Measurements from ENCODE around the gene DSE.

The DSE gene

DNA sequence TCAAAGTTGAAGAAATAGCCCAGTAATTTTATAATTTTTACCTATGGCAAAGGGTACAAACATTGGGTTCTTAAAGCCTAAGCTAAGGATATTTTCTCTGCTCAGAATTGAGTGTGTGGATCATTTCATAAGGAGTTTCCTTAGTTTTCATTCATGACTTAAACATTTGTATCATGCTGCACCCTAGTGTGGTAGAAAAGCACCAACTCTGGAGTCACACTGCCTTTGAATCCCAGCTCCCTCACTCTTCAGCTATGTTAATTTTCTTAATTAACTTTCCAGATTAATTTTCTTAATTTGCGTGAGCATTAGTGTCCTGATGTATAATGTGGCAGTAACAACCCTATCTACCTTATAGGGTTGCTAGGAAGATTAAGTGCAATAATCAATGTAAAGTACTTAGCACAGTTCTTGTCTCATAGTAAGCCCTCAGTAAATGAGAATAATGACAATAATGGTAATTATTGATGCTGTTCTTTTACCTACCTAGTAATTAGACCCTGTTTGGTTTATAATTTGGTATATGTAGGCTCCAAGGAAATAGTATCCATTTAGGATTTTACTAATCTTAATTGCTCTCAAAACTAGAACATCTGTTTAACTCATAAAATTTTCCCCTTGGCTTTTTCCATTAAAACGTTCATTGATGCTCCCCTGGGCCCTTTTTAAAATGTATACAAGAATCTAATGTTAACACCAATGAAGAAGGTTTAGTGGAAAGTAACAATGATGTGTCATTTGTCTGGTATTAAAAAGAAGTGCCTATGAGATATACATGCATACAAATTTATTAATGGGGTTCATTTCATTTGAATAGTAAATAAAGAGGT lies 31.6 kb downstream of the DSE start:
- H3K9ac ChIP-seq (ENCODE audit: low read depth, low read length), result no peak overlapping the region
- H3K4me1 ChIP-seq (ENCODE audit: control insufficient read depth, insufficient read depth, low read length), result peaks cover 65% of the 10 kb centered on the region
- no peaks in the 10 kb centered on the region for H3K27me3 ChIP-seq (ENCODE audit: control insufficient read depth, insufficient read depth, low read length)
- no peaks in the 10 kb centered on the region for H3K9me3 ChIP-seq (replicated peaks; ENCODE audit: low read length)
- H3K36me3 ChIP-seq (ENCODE audit: insufficient read depth, low read length), result peaks cover 5% of the 10 kb centered on the region
- H3K4me2 ChIP-seq (ENCODE audit: low read length), result no peak overlapping the region
- H3K4me3 ChIP-seq (ENCODE audit: low read length), result no peak overlapping the region

DNA sequence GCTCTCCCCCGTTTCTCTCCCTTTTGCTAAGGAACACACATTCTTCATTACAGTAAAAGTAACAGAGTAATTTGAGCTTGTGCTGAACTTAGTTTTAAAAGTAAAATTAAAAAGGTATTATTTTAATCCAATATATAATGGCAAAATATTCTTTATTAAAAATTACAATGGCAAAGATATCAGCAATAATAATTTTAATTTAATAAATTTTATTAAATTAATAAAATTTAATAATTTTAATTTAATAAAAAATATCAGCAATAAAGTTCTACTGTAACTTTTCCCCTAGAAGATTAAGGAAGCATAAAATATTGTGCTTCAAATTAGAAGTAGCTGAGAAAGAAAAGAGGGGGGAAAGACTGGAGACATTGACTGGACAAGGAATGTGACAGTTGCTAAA lies 32.5 kb downstream of the DSE start:
- Histone ChIP-seq H3K4me2 (ENCODE audit: low read length) (no peak overlapping the region), H3K4me1 (ENCODE audit: control insufficient read depth, insufficient read depth, low read length) (peaks cover 56% of the 10 kb centered on the region), H3K9me3 (replicated peaks; ENCODE audit: low read length) (no peaks in the 10 kb centered on the region), H3K9ac (ENCODE audit: low read depth, low read length) (no peak overlapping the region), H3K4me3 (ENCODE audit: low read length) (no peak overlapping the region), H3K36me3 (ENCODE audit: insufficient read depth, low read length) (peaks cover 5% of the 10 kb centered on the region), H3K27me3 (ENCODE audit: control insufficient read depth, insufficient read depth, low read length) (no peaks in the 10 kb centered on the region)

DNA sequence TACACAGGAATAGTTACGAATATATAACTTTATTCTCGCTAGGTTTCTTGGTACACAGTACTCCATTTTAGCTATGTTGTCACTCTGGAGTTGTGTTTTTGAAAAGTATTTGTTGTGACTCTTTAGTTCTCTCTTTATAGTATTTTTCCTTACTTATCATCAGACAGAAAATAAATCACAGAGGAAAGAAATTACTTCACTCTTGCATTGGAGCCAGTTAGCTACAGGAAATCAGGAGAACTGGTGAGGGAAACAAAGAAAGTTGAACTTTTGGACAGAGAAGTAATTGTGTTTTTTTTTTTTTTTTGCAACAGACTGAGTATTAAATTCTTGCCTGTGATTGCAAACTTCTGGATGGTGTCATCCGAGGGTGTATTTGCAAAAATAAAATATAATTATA lies 33.9 kb downstream of the DSE start:
- Histone ChIP-seq H3K9ac (ENCODE audit: low read depth, low read length) (no peak overlapping the region), H3K4me3 (ENCODE audit: low read length) (no peak overlapping the region), H3K4me2 (ENCODE audit: low read length) (no peak overlapping the region), H3K9me3 (replicated peaks; ENCODE audit: low read length) (no peaks in the 10 kb centered on the region), H3K27me3 (ENCODE audit: control insufficient read depth, insufficient read depth, low read length) (no peaks in the 10 kb centered on the region), H3K4me1 (ENCODE audit: control insufficient read depth, insufficient read depth, low read length) (peaks cover 41% of the 10 kb centered on the region), H3K36me3 (ENCODE audit: insufficient read depth, low read length) (no peaks in the 10 kb centered on the region)

DNA sequence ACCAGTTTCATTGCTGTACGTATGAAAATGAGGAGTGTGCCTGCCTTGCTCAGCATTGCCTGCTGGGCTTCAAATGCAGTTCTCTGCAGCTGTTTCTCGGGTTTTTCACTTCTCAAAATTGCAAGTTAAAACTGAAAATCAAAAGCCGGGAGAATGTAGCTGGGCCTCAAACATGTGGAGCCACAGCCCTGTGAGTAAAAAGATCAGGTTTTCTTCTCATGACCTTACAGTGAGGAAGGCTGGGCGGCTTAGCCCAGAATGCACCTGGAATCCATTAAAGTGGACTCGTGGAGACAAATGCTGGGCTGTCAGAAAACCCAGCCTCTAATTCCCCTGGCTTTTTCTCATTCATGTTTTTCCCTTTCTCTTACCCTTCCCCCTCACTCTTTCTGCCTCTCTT lies 34.4 kb downstream of the DSE start:
- Histone ChIP-seq H3K9ac (ENCODE audit: low read depth, low read length) (no peak overlapping the region), H3K4me3 (ENCODE audit: low read length) (no peak overlapping the region), H3K4me1 (ENCODE audit: control insufficient read depth, insufficient read depth, low read length) (peaks cover 38% of the 10 kb centered on the region), H3K4me2 (ENCODE audit: low read length) (no peak overlapping the region), H3K9me3 (replicated peaks; ENCODE audit: low read length) (no peaks in the 10 kb centered on the region), H3K36me3 (ENCODE audit: insufficient read depth, low read length) (no peaks in the 10 kb centered on the region), H3K27me3 (ENCODE audit: control insufficient read depth, insufficient read depth, low read length) (no peaks in the 10 kb centered on the region)

DNA sequence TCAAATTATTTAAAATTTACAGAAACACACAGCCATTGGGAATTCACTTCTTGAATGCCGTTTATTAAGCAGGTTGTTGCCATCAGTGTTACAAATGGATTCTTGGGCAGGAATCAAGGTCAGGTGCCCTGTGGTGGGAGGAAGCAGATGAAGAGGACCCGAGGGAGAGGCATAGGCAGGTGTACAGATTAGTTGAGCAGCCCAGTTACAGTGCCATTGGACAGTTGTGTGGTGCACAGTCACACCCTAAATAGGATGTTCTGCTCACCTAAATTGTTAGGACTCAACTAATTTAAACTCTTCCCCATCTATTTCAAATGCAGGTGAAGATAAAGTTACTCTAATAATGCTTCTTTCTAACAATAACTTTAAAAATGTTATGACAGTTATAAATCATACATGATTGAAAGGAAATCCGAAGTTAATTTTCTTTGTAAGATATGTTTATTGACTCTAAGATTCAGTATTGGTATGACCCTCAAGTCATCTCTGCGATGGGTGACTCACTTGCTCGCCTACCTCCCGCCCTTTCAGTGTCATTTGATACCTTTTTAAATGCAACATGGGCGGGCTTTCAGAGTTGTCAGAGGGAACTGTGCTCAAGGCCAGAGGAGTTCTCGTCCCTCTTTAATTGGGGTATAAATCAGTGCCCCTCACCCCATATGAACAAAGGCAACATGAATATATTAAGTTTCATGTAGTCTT lies 35.1 kb downstream of the DSE start:
- Histone ChIP-seq H3K4me1 (ENCODE audit: control insufficient read depth, insufficient read depth, low read length) (peaks cover 40% of the 10 kb centered on the region), H3K27me3 (ENCODE audit: control insufficient read depth, insufficient read depth, low read length) (no peaks in the 10 kb centered on the region), H3K36me3 (ENCODE audit: insufficient read depth, low read length) (no peaks in the 10 kb centered on the region), H3K4me2 (ENCODE audit: low read length) (peak overlapping the region; percentile 13), H3K4me3 (ENCODE audit: low read length) (no peak overlapping the region), H3K9me3 (replicated peaks; ENCODE audit: low read length) (no peaks in the 10 kb centered on the region), H3K9ac (ENCODE audit: low read depth, low read length) (no peak overlapping the region)

DNA sequence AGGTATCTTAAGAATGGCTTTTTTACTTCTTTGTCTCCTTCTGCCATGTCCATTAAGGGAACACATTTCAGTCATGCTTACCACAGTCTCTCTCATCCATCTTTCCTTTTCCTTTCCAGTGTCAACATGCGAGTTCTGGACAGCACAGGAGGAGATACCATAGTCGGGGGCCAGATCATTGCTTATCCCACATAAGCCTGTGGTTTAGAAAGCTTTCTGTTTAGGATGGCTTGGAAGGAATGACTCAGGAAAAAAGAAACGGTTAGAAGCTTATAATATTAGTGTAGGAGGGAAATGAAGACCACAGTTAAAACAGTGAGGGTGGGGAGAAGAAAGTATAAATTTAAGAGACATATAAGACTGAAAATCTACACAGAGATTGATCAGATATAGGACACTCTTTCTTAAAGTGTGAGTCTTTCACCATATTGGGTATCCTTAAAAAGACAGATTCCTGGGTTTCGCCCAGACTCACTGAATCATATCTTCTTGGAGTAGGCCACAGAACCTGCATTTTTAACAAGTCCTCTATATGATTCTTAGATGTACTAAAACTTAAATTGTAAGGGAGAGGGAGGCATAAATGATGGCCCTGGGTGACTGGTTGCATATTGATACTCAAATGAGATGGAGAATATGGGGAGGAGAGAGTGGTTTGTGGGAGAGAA lies 36.1 kb downstream of the DSE start:
- peak overlapping the region; percentile 9 for H3K4me2 ChIP-seq (ENCODE audit: low read length)
- H3K9ac ChIP-seq (ENCODE audit: low read depth, low read length), result no peak overlapping the region
- H3K36me3 ChIP-seq (ENCODE audit: insufficient read depth, low read length), result no peaks in the 10 kb centered on the region
- H3K4me3 ChIP-seq (ENCODE audit: low read length), result no peak overlapping the region
- no peaks in the 10 kb centered on the region for H3K9me3 ChIP-seq (replicated peaks; ENCODE audit: low read length)
- H3K27me3 ChIP-seq (ENCODE audit: control insufficient read depth, insufficient read depth, low read length), result no peaks in the 10 kb centered on the region
- peaks cover 50% of the 10 kb centered on the region for H3K4me1 ChIP-seq (ENCODE audit: control insufficient read depth, insufficient read depth, low read length)

DNA sequence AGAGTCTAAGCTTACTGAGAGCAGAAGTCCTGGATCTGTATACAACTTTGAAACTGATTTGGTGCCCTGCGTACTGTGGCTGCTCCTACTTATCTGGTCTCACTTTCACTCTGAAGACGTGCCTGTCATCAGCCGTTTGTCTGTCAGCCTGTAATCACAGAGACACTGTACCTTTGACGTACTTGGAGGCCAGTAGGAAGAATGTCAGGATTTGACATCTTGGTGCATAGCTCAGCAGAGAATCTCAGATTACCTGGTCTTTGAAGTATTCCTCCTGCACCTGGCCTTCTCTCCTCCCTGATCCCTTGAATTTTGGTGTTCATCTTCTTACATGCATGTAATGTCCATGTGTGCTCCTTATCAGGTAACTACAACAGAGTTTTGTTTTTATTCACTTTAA lies 37.7 kb downstream of the DSE start:
- H3K9me3 ChIP-seq (replicated peaks; ENCODE audit: low read length), result no peaks in the 10 kb centered on the region
- H3K4me1 ChIP-seq (ENCODE audit: control insufficient read depth, insufficient read depth, low read length), result peaks cover 59% of the 10 kb centered on the region
- no peak overlapping the region for H3K4me3 ChIP-seq (ENCODE audit: low read length)
- H3K27me3 ChIP-seq (ENCODE audit: control insufficient read depth, insufficient read depth, low read length), result no peaks in the 10 kb centered on the region
- H3K36me3 ChIP-seq (ENCODE audit: insufficient read depth, low read length), result no peaks in the 10 kb centered on the region
- no peak overlapping the region for H3K9ac ChIP-seq (ENCODE audit: low read depth, low read length)
- H3K4me2 ChIP-seq (ENCODE audit: low read length), result no peak overlapping the region

DNA sequence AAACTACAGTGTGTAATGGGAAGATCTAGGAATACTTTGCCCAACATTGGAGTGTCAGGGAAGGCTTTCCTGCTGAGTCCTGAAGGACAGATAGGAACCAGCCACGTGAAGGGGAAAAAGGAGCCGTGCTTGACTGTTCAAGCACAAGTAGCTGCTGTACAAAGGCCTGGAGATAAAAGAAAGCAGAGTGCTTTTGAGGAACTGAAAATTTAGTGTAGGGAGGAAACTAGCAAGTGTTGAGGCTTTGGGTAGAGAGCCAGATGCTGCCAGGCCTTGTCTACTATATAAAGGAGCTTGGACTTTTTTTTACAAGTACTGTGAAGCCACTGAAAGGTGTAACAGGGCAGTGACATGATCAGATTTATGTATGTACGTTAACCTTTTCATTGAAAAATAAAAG lies 39.0 kb downstream of the DSE start:
- no peaks in the 10 kb centered on the region for H3K27me3 ChIP-seq (ENCODE audit: control insufficient read depth, insufficient read depth, low read length)
- no peaks in the 10 kb centered on the region for H3K36me3 ChIP-seq (ENCODE audit: insufficient read depth, low read length)
- no peak overlapping the region for H3K4me3 ChIP-seq (ENCODE audit: low read length)
- H3K9me3 ChIP-seq (replicated peaks; ENCODE audit: low read length), result no peaks in the 10 kb centered on the region
- H3K9ac ChIP-seq (ENCODE audit: low read depth, low read length), result no peak overlapping the region
- no peak overlapping the region for H3K4me2 ChIP-seq (ENCODE audit: low read length)
- peaks cover 47% of the 10 kb centered on the region for H3K4me1 ChIP-seq (ENCODE audit: control insufficient read depth, insufficient read depth, low read length)

DNA sequence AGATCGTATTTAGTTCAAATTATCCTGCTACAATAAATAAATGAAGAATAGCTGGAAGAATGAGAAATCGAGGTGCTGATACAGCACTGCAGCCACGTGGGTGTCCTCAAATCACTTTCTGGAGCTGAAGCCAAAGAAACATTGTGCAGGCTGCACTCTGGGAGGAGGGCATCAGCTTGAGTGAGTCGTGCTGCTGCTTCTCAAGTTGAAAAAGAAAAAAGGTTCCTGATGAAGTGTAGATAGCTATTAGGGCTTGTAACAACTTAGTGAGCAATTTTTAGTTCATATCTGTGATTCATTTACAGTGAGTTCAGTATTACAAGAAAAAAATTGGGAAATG lies 40.5 kb downstream of the DSE start:
- no peak overlapping the region for H3K4me3 ChIP-seq (ENCODE audit: low read length)
- no peaks in the 10 kb centered on the region for H3K27me3 ChIP-seq (ENCODE audit: control insufficient read depth, insufficient read depth, low read length)
- no peaks in the 10 kb centered on the region for H3K9me3 ChIP-seq (replicated peaks; ENCODE audit: low read length)
- peak overlapping the region; percentile 48 for H3K4me2 ChIP-seq (ENCODE audit: low read length)
- H3K36me3 ChIP-seq (ENCODE audit: insufficient read depth, low read length), result no peaks in the 10 kb centered on the region
- H3K4me1 ChIP-seq (ENCODE audit: control insufficient read depth, insufficient read depth, low read length), result peaks cover 32% of the 10 kb centered on the region
- no peak overlapping the region for H3K9ac ChIP-seq (ENCODE audit: low read depth, low read length)

DNA sequence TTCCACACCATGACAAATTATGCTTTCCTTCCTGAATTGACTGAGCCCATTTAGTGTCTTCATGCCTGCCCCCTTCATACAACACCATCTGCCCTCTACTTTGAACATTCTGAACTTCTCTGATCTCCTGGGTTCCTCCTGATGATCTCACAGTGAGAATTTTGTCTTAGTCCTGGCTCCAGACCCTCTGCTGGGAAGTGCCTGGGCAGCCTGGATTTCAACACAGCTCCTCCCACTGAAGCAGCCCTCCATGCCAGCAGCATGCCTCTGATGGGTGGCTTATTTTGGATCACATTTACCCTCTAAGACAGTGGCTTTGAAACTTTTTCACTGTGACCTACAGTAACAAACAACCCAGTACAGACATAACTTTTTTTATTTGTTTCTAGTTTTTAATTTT lies 41.5 kb downstream of the DSE start:
- H3K9ac ChIP-seq (ENCODE audit: low read depth, low read length), result no peak overlapping the region

DNA sequence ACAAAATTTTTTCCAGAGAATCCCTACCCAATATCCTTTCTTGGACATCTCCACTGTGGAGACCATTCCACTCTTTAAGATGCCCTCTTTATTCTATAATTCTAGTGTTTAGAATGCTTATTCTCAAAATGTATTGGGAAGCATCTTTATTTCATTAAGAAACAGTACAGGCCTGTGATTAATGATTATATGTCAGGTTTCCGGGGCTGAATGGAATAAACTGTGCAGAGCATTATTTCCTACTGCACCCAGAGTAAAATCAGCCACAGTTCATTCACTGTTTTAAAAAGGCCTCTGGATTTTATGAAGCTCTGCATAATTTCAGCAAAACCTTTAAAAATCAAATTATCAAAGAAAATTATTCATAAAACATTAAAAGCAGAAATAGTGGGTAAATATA lies 42.6 kb downstream of the DSE start:
- Histone ChIP-seq H3K9me3 (replicated peaks; ENCODE audit: low read length) (no peaks in the 10 kb centered on the region), H3K36me3 (ENCODE audit: insufficient read depth, low read length) (no peaks in the 10 kb centered on the region), H3K4me2 (ENCODE audit: low read length) (no peak overlapping the region), H3K4me1 (ENCODE audit: control insufficient read depth, insufficient read depth, low read length) (peaks cover 21% of the 10 kb centered on the region), H3K4me3 (ENCODE audit: low read length) (no peak overlapping the region), H3K27me3 (ENCODE audit: control insufficient read depth, insufficient read depth, low read length) (no peaks in the 10 kb centered on the region), H3K9ac (ENCODE audit: low read depth, low read length) (no peak overlapping the region)

More for the DNA sequence above, 41.5 kb downstream of the DSE start:
- no peaks in the 10 kb centered on the region for H3K9me3 ChIP-seq (replicated peaks; ENCODE audit: low read length)
- no peaks in the 10 kb centered on the region for H3K36me3 ChIP-seq (ENCODE audit: insufficient read depth, low read length)
- H3K4me2 ChIP-seq (ENCODE audit: low read length), result peak overlapping the region; percentile 5
- H3K4me1 ChIP-seq (ENCODE audit: control insufficient read depth, insufficient read depth, low read length), result peaks cover 22% of the 10 kb centered on the region
- H3K4me3 ChIP-seq (ENCODE audit: low read length), result no peak overlapping the region
- no peaks in the 10 kb centered on the region for H3K27me3 ChIP-seq (ENCODE audit: control insufficient read depth, insufficient read depth, low read length)

Measured in skeletal muscle satellite cell (primary cell).